Embryonic facial prominence (tissue), 1 donor: Measurements from ENCODE around the gene NDUFA13.
A peak's percentile ranks its signal among the peaks of the same experiment; 100 is the strongest.

Source experiments
- DNase-seq: peaks from one replicate; pipeline ENCODE4 v3.0.0-alpha.2; 2016; ENCODE audit errors: extremely low spot score

The NDUFA13 gene

DNA sequence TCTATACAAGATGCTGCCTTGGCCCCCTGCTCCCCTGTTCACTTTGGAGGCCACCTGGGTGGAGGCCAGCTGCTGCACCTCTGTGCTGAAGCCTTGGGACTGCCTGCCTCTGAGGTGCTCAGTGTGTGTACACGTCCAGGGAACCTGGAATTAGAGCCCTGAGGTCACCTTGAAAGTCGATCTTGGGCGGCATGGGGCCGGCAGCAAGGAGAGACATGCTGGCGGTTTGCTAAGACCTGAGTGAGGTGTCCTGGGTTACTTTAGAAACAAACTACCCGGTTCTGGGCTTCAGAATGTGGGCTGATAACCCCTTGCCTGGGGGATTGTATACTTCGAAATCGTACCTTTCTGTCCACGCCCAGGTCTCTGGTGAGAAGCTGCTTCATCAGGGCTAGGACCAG, 26.2 kb upstream of the NDUFA13 start:
- no peak for DNase-seq

DNA sequence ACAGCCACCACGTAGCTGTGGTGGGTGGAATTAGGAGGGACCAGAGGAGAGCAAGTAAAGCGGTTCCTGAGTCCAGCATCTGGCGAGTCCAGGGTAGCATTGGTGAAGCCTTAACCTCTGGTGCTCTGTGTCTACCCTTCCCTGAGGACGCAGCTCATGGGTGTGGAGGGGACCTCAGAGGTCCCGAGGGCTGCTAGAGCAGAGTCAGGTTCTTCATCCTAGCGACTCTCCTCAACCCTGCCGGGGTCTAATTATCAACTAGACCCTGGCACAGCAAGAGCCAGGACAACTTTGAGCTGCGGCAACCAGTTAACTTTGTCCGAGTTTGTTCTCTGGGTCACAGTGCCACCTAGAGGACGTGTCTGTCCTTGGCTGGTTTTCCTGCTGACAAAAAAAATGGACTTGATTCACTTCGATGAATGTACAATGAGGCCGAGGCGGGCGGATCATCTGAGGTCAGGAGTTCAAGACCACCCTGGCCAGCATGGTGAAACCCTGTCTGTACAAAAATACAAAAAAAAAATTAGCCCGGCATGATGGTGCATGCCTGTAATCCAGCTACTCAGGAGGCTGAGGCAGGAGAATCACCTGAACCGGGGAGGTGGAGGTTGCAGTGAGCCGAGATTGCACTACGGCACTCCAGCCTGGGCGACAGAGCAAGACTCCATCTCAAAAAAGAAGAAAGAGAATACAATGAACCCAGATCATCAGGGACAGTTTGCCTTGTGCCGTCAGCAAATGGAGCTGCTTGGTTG, 25.6 kb upstream of the NDUFA13 start:
- peak; percentile 77 for DNase-seq

DNA sequence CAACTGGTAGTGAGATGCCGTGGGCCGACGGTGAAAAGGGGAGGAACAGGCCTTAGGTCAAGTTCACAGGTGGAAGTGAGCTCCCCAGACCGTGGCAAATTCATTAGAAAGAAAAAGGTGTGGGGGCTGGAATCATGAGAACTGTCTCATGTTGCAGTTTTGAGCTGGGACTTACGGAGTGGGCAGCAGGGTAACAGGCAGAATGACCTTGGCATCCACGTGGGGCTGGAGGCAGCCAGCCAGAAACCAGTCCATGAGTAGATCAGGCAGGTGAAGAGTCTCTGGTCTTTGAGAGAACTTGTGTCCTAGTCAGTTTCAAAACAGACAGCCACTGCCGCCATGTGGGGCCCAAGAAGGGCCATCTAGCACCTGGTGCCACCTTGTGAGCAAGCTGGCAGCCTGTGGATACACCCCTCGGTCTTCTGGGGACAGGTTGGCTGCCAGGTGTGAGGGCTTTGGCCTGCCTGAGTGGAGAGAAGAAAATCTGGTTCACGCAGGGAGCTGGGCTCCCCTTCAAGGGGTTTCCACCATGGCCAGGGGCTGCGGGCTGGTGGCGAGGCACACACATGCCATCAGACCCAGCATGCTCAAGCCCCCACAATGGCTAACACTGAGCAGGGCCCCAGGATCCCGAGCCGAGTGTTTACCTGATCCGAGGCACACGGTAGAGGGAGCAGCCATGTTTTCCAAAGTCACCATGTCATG, 24.6 kb upstream of the NDUFA13 start:
- DNase-seq: no peak

DNA sequence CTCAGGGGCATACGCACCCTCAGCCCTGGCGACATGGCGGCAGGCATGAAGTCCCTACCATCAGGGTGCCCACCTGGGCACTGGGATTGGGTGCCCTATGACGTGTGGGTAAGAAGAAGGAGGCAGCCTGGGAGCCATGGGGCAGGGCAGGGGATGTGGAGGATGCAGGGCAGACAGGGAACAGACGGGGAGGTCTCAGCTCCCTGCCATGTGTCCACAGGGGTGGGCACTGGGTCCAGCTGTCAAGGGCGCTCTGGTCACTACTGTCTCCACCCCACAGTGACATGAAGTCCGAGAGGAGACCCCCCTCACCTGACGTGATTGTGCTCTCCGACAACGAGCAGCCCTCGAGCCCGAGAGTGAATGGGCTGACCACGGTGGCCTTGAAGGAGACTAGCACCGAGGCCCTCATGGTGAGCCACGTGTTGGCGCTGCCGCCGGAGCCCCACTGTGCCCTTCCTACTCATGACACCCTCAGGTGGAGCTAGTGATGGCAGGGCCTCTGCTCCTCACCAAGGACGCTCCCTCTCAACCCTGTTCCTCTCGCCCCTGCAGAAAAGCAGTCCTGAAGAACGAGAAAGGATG, 23.9 kb upstream of the NDUFA13 start:
- DNase-seq: no peak

DNA sequence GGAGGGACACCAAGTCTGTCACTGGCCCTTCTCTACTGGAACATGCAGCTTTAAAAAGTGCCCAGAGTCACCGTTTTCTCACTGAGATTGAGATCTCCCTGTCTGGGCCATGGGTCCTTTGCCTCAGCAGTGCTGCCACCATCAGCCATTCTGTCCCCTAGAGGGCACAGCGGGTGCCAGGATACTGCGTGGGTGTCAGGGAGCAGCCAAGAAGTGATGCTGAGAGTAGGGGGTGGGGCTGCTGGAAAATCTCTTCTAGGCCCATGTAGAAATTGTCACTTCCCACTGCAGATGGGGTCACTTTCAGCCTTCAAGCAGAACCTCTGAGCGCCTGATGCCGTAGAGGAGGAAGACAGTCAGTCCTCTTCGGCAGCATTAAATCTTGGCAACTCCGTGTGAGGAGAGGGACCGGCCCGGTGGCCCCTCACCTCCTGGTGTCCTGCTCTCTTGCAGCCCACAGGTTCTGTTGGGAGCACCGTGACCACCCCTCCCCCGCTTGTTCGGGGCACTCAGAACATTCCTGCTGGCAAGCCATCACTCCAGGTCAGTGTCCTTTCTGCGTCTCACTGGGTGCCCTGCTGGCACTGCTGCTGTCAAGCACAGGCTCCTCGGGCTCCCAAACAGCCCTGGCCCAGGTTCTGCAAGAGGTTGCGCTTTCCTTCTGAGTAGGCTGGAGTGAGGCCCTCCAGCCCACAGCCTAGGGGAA, 22.0 kb upstream of the NDUFA13 start:
- no peak for DNase-seq

DNA sequence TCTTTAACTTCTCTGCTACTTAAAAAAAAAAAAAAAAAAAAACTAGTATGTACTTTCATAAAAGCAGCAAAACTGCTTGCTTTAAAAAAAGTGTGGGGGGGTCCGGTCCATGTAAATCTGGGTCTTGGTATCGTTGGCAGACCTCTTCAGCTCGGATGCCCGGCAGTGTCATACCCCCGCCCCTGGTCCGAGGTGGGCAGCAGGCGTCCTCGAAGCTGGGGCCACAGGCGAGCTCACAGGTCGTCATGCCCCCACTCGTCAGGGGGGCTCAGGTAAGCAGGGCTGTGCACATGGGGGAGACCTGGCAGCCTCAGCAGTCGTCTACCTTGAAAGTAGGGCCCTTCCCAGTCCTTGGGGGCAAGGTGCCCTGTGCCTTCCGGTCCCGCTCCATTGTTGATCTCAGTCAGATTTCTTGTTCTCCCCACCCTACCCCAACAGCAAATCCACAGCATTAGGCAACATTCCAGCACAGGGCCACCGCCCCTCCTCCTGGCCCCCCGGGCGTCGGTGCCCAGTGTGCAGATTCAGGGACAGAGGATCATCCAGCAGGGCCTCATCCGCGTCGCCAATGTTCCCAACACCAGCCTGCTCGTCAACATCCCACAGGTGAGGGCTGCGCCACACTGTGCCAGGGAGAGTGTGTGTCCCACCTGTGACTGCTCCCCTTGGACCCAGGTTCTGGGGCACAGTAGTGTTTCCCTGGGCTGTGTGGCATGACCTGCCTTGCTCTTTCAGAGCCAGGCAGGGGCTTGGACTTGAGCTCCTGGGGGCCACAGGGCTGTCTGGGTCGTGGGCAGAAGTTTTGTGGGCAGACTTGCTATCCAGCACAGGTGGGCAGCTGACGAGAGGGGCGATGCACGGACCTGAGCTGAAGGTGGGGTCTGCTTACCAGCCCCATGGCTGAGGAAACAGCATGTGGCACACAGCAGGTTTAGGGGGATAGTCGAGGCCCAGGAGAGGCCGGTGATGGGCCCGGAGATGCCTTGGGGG, 20.1 kb upstream of the NDUFA13 start:
- no peak for DNase-seq

DNA sequence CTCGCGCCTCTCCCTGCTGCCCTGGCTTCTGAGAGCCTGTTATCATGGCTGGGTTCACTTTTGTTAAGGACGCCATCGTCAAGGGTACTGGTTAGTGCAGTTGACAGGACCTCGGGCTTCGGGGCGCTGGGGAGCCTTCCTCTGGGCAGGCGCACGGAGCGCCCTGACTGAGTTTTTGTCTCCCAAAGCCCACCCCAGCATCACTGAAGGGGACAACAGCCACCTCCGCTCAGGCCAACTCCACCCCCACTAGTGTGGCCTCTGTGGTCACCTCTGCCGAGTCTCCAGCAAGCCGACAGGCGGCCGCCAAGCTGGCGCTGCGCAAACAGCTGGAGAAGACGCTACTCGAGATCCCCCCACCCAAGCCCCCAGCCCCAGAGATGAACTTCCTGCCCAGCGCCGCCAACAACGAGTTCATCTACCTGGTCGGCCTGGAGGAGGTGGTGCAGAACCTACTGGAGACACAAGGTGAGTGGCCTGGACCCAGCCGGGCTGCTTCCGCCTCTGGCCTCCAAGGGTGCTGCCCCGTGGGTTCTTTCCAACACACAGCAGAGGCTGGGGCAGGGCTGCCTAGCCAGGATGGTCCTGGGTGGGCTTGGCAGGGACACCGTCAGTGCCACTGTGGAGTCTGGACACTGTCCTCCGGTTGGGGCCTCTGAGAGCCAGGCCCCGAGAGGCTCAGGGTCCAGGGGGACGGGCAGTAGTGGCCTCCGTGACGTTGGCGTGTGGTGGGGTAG, 17.6 kb upstream of the NDUFA13 start:
- no peak for DNase-seq

DNA sequence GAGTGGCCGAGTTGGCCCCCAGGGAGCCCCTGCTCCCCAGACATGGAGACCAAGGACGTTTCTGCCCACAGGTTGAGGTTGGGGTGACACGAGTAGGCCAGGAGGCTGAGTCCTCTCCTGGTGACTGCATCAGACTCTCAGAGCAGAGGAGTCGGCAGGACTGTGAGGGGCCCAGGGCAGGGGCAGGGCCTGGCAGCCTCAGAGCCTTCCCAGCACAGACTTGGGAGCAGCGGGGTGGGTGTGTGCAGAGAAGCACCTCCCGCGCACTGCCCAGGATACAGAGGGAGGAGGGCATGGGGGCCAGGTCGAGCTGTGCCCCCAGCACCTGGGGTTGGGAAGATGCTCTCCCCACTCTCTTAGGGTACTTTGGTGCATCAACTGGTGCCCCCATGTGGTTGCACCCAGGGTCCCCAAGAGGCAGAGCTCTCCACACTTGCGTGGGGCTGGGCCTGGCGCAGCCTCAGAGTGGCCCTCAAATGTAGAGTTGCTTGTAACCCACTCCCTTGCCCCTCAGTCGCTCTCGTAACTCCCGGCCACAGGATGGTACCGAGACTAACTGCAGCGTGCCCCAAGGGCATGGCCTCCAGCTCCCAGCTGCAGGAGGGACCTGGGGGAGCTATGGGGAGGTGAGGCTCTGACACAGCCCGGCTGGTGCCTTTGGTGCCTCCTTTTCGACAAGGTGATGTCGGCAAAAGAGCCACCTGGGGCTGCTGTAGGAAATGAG, 16.6 kb upstream of the NDUFA13 start:
- no peak for DNase-seq

DNA sequence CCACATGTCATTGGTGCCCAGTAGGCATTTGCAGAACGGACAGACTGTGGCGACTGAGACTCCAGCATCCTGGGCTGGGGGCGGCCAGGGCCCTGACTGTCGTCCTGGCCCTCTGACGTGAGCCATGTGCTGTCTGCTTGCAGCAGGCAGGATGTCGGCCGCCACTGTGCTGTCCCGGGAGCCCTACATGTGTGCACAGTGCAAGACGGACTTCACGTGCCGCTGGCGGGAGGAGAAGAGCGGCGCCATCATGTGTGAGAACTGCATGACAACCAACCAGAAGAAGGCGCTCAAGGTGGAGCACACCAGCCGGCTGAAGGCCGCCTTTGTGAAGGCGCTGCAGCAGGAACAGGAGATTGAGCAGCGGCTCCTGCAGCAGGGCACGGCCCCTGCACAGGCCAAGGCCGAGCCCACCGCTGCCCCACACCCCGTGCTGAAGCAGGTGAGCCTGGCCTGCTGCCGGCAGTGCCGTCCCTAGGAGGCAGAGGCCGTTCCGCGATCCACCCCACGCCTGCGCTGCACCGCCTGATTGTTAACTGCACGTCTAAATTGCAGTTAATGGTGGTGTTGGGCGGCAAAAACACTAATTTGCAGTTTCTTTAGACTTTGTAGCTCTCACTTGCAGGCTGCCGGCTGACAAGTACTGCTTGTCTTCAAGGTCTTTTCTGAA, 14.9 kb upstream of the NDUFA13 start:
- no peak for DNase-seq

DNA sequence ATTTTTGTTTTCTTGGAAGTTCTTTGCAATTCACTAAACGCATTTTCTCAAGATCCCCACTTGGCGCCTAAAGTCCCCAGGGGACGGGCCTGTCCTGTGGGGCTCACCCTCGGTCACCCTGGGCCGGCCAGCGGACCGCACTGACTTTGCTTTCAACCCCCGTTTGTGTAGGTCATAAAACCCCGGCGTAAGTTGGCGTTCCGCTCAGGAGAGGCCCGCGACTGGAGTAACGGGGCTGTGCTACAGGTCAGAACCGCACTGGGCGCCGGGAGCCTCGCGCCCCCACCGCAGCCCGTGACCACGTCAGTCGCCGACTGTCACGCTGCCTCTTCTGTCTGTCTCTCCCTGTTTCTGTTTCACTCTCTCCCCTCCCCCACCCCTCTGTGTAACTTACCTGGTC, 14.2 kb upstream of the NDUFA13 start:
- DNase-seq: no peak

DNA sequence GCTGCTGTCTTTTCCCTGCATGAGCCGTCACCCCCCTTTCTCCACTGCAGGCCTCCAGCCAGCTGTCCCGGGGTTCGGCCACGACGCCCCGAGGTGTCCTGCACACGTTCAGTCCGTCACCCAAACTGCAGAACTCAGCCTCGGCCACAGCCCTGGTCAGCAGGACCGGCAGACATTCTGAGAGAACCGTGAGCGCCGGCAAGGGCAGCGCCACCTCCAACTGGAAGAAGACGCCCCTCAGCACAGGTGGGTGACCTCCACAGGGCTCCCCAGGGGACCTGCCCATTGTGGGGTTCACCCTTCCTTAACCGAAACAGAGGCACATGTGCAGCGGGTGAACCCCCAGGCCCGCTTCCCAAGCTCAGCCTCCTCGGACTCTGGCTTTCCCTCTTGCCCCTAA, 13.7 kb upstream of the NDUFA13 start:
- DNase-seq: no peak

DNA sequence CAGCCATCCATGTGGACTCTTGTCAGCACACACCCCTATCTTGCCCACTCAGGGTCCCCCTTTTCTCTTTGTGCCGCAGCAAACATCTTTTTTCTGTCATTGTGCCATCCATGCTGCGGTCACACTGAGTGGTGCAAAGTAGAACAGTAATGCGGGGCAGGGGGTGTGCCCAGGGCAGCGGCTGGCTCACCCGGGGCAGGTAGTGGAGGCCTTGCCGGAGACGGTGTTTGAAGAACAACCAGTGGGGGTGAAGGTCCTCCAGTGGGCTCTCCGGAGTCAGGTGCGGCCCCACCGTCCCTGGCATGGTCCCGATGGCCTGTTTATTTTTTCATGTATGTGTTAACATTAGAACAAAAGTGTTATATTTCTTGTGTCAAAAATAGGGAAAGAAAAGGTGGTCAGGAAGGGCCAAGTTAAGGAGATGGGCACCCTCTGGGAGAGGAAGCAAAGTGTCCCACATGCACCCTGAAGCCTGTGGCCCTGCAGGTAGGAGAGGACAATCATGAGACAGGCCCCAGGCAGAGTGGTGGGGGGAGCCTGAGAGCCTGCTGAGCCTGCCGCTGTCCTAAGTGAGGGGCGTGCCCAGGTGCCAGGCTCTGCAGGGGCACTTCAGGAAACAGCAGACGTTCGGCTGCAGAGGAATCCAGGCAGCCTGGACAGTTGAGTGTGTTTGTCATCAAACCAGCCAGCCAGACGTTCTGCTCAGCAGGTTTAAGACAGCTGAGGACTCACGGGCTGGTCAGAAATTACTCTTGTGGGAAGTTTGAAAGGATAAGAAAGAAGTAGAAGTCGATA, 13.0 kb upstream of the NDUFA13 start:
- no peak for DNase-seq

DNA sequence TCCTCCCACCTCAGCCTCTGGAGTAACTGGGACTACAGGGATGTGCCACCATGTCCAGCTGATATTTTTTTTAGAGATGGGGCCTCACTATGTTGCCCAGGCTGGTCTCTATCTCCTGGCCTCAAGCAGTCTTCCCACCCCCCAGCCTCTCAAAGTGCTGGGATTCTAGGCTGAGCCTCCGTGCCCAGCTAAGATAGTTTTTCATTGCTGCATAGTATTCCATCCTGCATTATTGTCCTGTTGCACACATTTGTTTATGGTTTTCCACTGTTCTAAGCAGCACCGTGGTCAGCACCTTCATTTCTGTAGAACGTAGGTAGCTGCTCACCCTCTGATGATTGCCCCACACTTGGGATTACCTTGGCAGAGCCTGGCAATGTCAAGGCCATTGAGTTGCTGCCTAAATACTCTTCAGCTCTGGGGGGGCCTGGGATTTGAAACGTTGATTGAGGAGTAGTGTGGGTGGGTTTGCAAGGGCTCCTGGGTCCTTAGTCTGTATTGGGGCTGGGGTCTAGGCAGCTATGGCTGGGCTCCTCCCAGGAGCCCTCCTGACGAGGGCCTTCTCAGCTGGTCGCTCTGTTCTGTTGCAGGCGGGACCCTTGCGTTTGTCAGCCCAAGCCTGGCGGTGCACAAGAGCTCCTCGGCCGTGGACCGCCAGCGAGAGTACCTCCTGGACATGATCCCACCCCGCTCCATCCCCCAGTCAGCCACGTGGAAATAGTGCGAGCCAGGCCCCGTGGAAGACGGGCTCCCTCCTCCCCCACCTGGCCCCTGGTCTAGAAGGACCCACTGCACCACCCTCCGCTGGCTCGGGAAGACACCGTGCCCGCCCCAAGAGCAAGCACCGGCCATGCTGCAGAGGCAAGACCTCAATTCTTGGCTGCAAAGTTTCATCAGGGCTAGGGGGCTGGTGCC, 11.0 kb upstream of the NDUFA13 start:
- DNase-seq: no peak

DNA sequence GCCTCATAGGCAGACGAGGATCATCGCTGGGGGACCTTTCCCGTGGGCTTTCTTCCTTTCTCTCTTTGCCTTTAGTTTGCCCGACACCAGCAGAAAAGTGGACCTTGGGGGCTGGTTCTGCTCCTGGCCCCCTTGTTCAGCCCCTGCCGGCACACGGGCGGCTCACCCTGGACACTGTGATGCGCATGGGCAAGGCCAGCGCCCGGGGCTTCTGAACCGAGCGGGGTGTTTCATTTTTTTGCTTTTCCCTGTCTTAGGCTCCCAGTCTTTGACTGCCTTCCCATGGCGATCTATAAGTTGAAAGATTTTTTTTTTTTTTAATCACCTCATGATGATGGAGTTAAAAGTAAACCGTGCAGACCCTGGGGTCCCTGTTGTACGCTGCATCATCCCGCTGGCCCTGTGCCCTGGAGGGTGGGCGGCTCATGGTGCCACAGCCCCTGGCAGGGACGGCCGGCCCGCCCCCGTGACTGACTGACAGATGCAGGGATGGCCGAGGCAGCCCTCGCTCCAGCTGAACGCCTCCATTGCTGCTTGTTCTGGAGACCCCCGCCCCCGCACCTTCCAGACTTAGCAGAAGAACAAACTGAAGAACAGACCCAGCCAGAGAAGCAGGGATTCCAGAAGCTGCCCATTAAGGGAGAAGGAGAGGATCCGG, 10.2 kb upstream of the NDUFA13 start:
- DNase-seq: no peak

DNA sequence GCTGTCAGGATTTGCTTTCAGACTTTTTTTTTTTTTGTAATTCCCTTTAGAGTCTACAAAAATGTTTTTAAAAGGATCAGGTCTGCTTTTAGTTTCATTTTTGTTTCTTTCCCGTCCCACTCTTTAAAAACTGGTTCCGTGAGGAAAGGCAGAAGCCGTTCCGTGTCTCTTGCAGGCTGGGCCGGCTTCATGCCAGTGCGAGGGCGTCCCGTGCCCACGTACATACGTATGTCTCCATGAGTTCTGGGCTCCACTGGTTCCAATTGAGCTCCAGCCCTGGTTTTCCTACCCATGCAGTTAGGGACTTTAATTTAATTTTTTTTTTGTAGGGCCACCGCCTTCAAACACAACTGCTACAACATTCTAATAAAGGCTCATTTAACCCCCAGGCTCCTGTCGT, 9.4 kb upstream of the NDUFA13 start:
- no peak for DNase-seq

DNA sequence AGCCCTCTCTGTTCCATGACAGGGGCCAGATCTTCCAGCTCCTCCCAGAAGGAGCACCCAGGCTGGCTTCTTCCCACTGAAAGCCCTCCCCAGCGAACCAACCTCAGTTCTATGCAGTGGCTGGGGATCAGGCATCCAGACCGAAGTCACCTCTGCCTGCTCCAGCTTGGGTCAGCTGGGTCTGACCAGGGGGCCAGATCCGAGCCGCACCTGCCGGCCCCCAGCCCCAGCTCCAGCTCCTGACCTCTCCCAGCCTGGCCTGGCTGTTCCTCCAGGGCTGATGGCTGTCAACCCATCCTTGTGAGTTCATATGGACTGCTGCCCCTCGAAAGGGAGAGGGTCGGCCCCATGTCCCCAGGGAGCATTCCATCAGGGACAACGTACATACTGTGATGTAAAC, 8.7 kb upstream of the NDUFA13 start:
- no peak for DNase-seq

DNA sequence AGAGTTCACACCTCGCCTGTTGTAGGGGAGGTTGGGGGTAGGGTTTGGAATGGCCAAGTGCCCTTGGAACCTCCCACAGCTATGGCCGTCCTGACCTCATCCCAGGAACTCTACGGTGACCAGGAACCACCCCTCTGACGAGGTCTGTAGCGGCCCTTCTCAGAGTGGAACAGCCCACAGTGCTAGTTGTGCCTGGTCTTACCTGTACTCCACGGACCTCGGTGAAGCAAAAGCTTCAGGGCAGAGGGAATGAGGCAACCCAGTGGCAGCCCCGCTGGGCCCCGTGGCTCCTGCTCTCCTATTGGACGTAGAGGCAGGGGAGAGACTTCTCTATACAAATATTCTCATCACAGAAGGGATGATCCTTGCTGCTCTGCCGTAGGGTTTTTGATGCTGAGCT, 7.8 kb upstream of the NDUFA13 start:
- DNase-seq: no peak
